ENCODE results near the gene CFAP58.

Gene CFAP58

GRCh38 chr10:104440221-104440620 lies 86.6 kb downstream of the CFAP58 start:
- no peak for TF ChIP-seq CTCF (IDR thresholded peaks at IDR 0.05; ENCODE audit: low read depth, low read length)
- no peak for DNase-seq (ENCODE audit: low read depth in 2 of 2)
- H3K4me3 ChIP-seq (replicated peaks in 1 of 2; ENCODE audit: low read depth in 2 of 2, low read length in 2 of 2) = no peak overlapping the region

GRCh38 chr10:104441329-104442000 lies 87.8 kb downstream of the CFAP58 start:
- peak; percentile 64 to 98 for DNase-seq (ENCODE audit: low read depth in 2 of 2)
- no peak for TF ChIP-seq CTCF (IDR thresholded peaks at IDR 0.05; ENCODE audit: low read depth, low read length)

GRCh38 chr10:104445359-104445758 lies 91.7 kb downstream of the CFAP58 start:
- no peak for TF ChIP-seq CTCF (IDR thresholded peaks at IDR 0.05; ENCODE audit: low read depth, low read length)
- H3K4me3 ChIP-seq (replicated peaks in 1 of 2; ENCODE audit: low read depth in 2 of 2, low read length in 2 of 2) = no peak overlapping the region
- peak in 1 of 2 donors; percentile 89 for DNase-seq (ENCODE audit: low read depth in 2 of 2)

More at GRCh38 chr10:104441329-104442000, 87.8 kb downstream of the CFAP58 start:
- H3K4me3 ChIP-seq (replicated peaks in 1 of 2; ENCODE audit: low read depth in 2 of 2, low read length in 2 of 2) = no peak overlapping the region

- DNase-seq (ENCODE audit: low read depth in 2 of 2) = no peak
- no peak for TF ChIP-seq CTCF (IDR thresholded peaks at IDR 0.05; ENCODE audit: low read depth, low read length)
- no peak overlapping the region for H3K4me3 ChIP-seq (replicated peaks in 1 of 2; ENCODE audit: low read depth in 2 of 2, low read length in 2 of 2)
Measured at GRCh38 chr10:104446151-104446550, 92.5 kb downstream of the CFAP58 start.

- DNase-seq (ENCODE audit: low read depth in 2 of 2) = peak in 1 of 2 donors; percentile 18
- TF ChIP-seq CTCF (IDR thresholded peaks at IDR 0.05; ENCODE audit: low read depth, low read length) = no peak
- no peak overlapping the region for H3K4me3 ChIP-seq (replicated peaks in 1 of 2; ENCODE audit: low read depth in 2 of 2, low read length in 2 of 2)
Measured at GRCh38 chr10:104447331-104447730, 93.7 kb downstream of the CFAP58 start.

- no peak for DNase-seq (ENCODE audit: low read depth in 2 of 2)
- no peak for TF ChIP-seq CTCF (IDR thresholded peaks at IDR 0.05; ENCODE audit: low read depth, low read length)
- no peak overlapping the region for H3K4me3 ChIP-seq (replicated peaks in 1 of 2; ENCODE audit: low read depth in 2 of 2, low read length in 2 of 2)
Measured at GRCh38 chr10:104447906-104448305, 94.3 kb downstream of the CFAP58 start.

- no peak overlapping the region for H3K4me3 ChIP-seq (replicated peaks in 1 of 2; ENCODE audit: low read depth in 2 of 2, low read length in 2 of 2)
- TF ChIP-seq CTCF (IDR thresholded peaks at IDR 0.05; ENCODE audit: low read depth, low read length) = no peak
- peak in 1 of 2 donors; percentile 61 for DNase-seq (ENCODE audit: low read depth in 2 of 2)
Measured at GRCh38 chr10:104449391-104449790, 95.8 kb downstream of the CFAP58 start.

Data from cardiac fibroblast (primary cell).